ENCODE measurements around the gene IL4I1. TPM values are rescaled to one million over a fixed set of nuclear protein-coding genes. Genes with fewer than 3 reads are reported as not detected.

Gene IL4I1
- total and polyA plus RNA-seq, 2 donors (not counting 1 experiment from before 2014, with no cell fraction given), result 0.48 to 3.1 TPM

GRCh38 chr19:49932731-49933131 lies 36.0 kb upstream of the IL4I1 start:
- Mint-ChIP-seq H3K4me1 (peaks cover 41% of the 10 kb centered on the region), H3K27ac (no peak overlapping the region), H3K9me3 (ENCODE audit: insufficient read depth) (no peaks in the 10 kb centered on the region), H3K4me3 (no peak overlapping the region), H3K27me3 (no peaks in the 10 kb centered on the region)
- H3K4me1 ChIP-seq (ENCODE audit: control insufficient read depth in 2 of 2, insufficient read depth in 2 of 2, low read length in 2 of 2), result peaks cover 16 to 26% of the 10 kb centered on the region in 2 donors
- H3K9ac ChIP-seq (ENCODE audit: low read length), result no peak overlapping the region
- ATAC-seq (ENCODE audit: low read depth) (no peak), DNase-seq (no peak)
- no peak overlapping the region for H2AFZ ChIP-seq (ENCODE audit: insufficient read depth, low read depth, low read length, poor library complexity, severe bottlenecking)
- H3K4me3 ChIP-seq (ENCODE audit: control extremely low read depth in 1 of 5, extremely low read depth in 1 of 5, insufficient read depth in 1 of 5, low read depth in 2 of 5, low read length in 4 of 5), result no peak overlapping the region
- TF ChIP-seq, protein P1, sequence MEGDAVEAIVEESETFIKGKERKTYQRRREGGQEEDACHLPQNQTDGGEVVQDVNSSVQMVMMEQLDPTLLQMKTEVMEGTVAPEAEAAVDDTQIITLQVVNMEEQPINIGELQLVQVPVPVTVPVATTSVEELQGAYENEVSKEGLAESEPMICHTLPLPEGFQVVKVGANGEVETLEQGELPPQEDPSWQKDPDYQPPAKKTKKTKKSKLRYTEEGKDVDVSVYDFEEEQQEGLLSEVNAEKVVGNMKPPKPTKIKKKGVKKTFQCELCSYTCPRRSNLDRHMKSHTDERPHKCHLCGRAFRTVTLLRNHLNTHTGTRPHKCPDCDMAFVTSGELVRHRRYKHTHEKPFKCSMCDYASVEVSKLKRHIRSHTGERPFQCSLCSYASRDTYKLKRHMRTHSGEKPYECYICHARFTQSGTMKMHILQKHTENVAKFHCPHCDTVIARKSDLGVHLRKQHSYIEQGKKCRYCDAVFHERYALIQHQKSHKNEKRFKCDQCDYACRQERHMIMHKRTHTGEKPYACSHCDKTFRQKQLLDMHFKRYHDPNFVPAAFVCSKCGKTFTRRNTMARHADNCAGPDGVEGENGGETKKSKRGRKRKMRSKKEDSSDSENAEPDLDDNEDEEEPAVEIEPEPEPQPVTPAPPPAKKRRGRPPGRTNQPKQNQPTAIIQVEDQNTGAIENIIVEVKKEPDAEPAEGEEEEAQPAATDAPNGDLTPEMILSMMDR (IDR thresholded peaks at IDR 0.05), result no peak
- no peak for TF ChIP-seq EZH2 (IDR thresholded peaks at IDR 0.05; ENCODE audit: borderline replicate concordance, insufficient read depth, low read depth, low read length, poor library complexity, severe bottlenecking)
- H3K79me2 ChIP-seq (ENCODE audit: control insufficient read depth, insufficient read depth, low read length), result peaks cover 17% of the 10 kb centered on the region
- H4K20me1 ChIP-seq (ENCODE audit: control insufficient read depth, insufficient read depth, low read length, poor library complexity, severe bottlenecking), result peaks cover 6% of the 10 kb centered on the region
- H3K27ac ChIP-seq (ENCODE audit: low read length in 2 of 2), result no peak overlapping the region
- WGBS (ENCODE audit: insufficient coverage), result 81% methylated on average over 18 of the region's 25 CpGs
- POLR2A ChIA-PET, result interaction anchor here (0.6 kb wide), 1 partner anchor 41 kb away, joined by 3 read pairs; no protein-coding TSS in a partner anchor
- CTCF ChIA-PET, result no interaction called here
- H3K36me3 ChIP-seq (replicated peaks in 1 of 2; ENCODE audit: control extremely low read depth in 1 of 2, control insufficient read depth in 1 of 2, extremely low read depth in 1 of 2, insufficient read depth in 2 of 2, low read length in 1 of 2), result peaks cover 0 to under 1% of the 10 kb centered on the region in 2 experiments
- H3K4me2 ChIP-seq (replicated peaks; ENCODE audit: low read depth, low read length, poor library complexity, severe bottlenecking), result no peak overlapping the region
- intact Hi-C loops (cut with micrococcal nuclease), result no loop called here
- H3K27me3 ChIP-seq (replicated peaks in 1 of 4; ENCODE audit: control extremely low read depth in 1 of 4, control insufficient read depth in 3 of 4, insufficient read depth in 4 of 4, low read length in 3 of 4), result no peaks in the 10 kb centered on the region
- H3K9me3 ChIP-seq (ENCODE audit: control extremely low read depth in 1 of 3, control insufficient read depth in 2 of 3, insufficient read depth in 1 of 3, low read length in 2 of 3), result peaks cover 0 to 3% (median 0%) of the 10 kb centered on the region in 3 donors

DNA sequence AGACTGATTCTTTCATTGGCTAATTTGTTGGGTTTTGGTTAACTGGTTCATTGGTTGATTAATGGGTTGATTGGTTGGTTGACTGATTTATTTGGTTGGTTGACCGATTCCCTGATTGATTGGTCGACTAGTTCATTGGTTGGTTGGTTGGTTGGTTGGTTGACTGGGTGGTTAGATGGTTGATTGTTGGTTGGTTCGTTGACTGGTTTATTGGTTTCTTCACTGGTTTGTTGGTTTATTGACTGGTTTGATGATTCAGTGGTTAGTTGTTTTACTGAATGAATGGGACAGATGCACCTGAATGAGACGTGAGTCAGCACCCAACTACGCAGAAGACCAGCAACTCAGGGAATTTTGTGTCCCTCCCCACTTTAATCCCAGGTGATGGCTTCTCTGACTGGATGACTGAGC lies 35.4 kb upstream of the IL4I1 start:
- H3K27ac ChIP-seq (ENCODE audit: low read length in 2 of 2), result no peak overlapping the region
- TF ChIP-seq, protein P1 (IDR thresholded peaks at IDR 0.05), result no peak
- TF ChIP-seq EZH2 (IDR thresholded peaks at IDR 0.05; ENCODE audit: borderline replicate concordance, insufficient read depth, low read depth, low read length, poor library complexity, severe bottlenecking), result no peak
- WGBS (ENCODE audit: insufficient coverage), result 93% methylated on average over 5 of the region's 5 CpGs
- Mint-ChIP-seq H3K4me3 (no peak overlapping the region), H3K27ac (no peak overlapping the region), H3K4me1 (peaks cover 44% of the 10 kb centered on the region), H3K27me3 (no peaks in the 10 kb centered on the region), H3K9me3 (ENCODE audit: insufficient read depth) (no peaks in the 10 kb centered on the region)
- no peak overlapping the region for H3K4me2 ChIP-seq (replicated peaks; ENCODE audit: low read depth, low read length, poor library complexity, severe bottlenecking)
- H3K9ac ChIP-seq (ENCODE audit: low read length), result no peak overlapping the region
- ATAC-seq (ENCODE audit: low read depth) (no peak), DNase-seq (no peak)
- POLR2A ChIA-PET, result no interaction called here
- H3K4me3 ChIP-seq (ENCODE audit: control extremely low read depth in 1 of 5, extremely low read depth in 1 of 5, insufficient read depth in 1 of 5, low read depth in 2 of 5, low read length in 4 of 5), result no peak overlapping the region
- H3K9me3 ChIP-seq (ENCODE audit: control extremely low read depth in 1 of 3, control insufficient read depth in 2 of 3, insufficient read depth in 1 of 3, low read length in 2 of 3), result peaks cover 0 to 3% (median 0%) of the 10 kb centered on the region in 3 donors
- peaks cover 20 to 29% of the 10 kb centered on the region in 2 donors for H3K4me1 ChIP-seq (ENCODE audit: control insufficient read depth in 2 of 2, insufficient read depth in 2 of 2, low read length in 2 of 2)
- H4K20me1 ChIP-seq (ENCODE audit: control insufficient read depth, insufficient read depth, low read length, poor library complexity, severe bottlenecking), result peaks cover 12% of the 10 kb centered on the region
- intact Hi-C loops (cut with micrococcal nuclease), result no loop called here
- H2AFZ ChIP-seq (ENCODE audit: insufficient read depth, low read depth, low read length, poor library complexity, severe bottlenecking), result no peak overlapping the region
- H3K36me3 ChIP-seq (replicated peaks in 1 of 2; ENCODE audit: control extremely low read depth in 1 of 2, control insufficient read depth in 1 of 2, extremely low read depth in 1 of 2, insufficient read depth in 2 of 2, low read length in 1 of 2), result peaks cover 0 to 7% of the 10 kb centered on the region in 2 experiments
- H3K27me3 ChIP-seq (replicated peaks in 1 of 4; ENCODE audit: control extremely low read depth in 1 of 4, control insufficient read depth in 3 of 4, insufficient read depth in 4 of 4, low read length in 3 of 4), result no peaks in the 10 kb centered on the region
- H3K79me2 ChIP-seq (ENCODE audit: control insufficient read depth, insufficient read depth, low read length), result peaks cover 24% of the 10 kb centered on the region
- CTCF ChIA-PET, result no interaction called here

Data from B cell (primary cell).